GM08714 (cell line): ENCODE results near the gene MYCBPAP.

Source experiments
- H3K4me3 ChIP-seq: fragments of 200-500 bp; sonication (Bioruptor generic); 2 replicates; pipeline ENCODE4 v1.5.1; 2014; ENCODE audit warnings: mild to moderate bottlenecking, low read length, inconsistent platforms
- ZNF274 ChIP-seq: IDR thresholded peaks from 2 replicates; pipeline ENCODE4 v1.6.1; 2012; ENCODE audit warnings: mild to moderate bottlenecking, low read depth, low read length

MYCBPAP gene

GRCh38 chr17:50541402-50541715 is 33.1 kb downstream of the MYCBPAP start:
- TF ChIP-seq ZNF274, result no peak
- H3K4me3 ChIP-seq, result no peak overlapping the region; the same call in 1 of the 2 replicates

- peak overlapping the region; percentile 55; the same call in 1 of the 2 replicates for H3K4me3 ChIP-seq
- no peak for TF ChIP-seq ZNF274
These were observed 33.8 kb downstream of the MYCBPAP start for GRCh38 chr17:50541716-50542688.

- H3K4me3 ChIP-seq, result no peak overlapping the region
- TF ChIP-seq ZNF274, result no peak
These were observed 34.8 kb downstream of the MYCBPAP start for GRCh38 chr17:50542795-50543774.

- no peak for TF ChIP-seq ZNF274
- H3K4me3 ChIP-seq, result no peak overlapping the region
These were observed 36.3 kb downstream of the MYCBPAP start for GRCh38 chr17:50544516-50544915.

GRCh38 chr17:50545311-50545710 is 37.1 kb downstream of the MYCBPAP start:
- H3K4me3 ChIP-seq, result no peak overlapping the region
- TF ChIP-seq ZNF274, result no peak

GRCh38 chr17:50546701-50547034 is 38.4 kb downstream of the MYCBPAP start:
- H3K4me3 ChIP-seq, result no peak overlapping the region; the same call in 1 of the 2 replicates
- TF ChIP-seq ZNF274, result no peak

- no peak for TF ChIP-seq ZNF274
- H3K4me3 ChIP-seq, result peak within 1 kb of the TSS; percentile 54
These were observed 38.9 kb downstream of the MYCBPAP start, which contains the start of gene SPATA20 for GRCh38 chr17:50547035-50547735. Gene SPATA20, plus strand, starts transcription at chr17:50547174. Its CDS starts 35 bp downstream, at chr17:50547209.

GRCh38 chr17:50547736-50548083 is 39.5 kb downstream of the MYCBPAP start:
- TF ChIP-seq ZNF274, result no peak

GRCh38 chr17:50548831-50549230 is 40.6 kb downstream of the MYCBPAP start:
- no peak for TF ChIP-seq ZNF274
- no peak overlapping the region for H3K4me3 ChIP-seq

More at GRCh38 chr17:50547736-50548083, 39.5 kb downstream of the MYCBPAP start:
- H3K4me3 ChIP-seq, result no peak overlapping the region

GRCh38 chr17:50549256-50549941 is 41.2 kb downstream of the MYCBPAP start:
- no peak for TF ChIP-seq ZNF274
- no peak overlapping the region for H3K4me3 ChIP-seq

- no peak overlapping the region for H3K4me3 ChIP-seq
- TF ChIP-seq ZNF274, result no peak
These were observed 41.7 kb downstream of the MYCBPAP start for GRCh38 chr17:50549969-50550368.

GRCh38 chr17:50550661-50551432 is 42.6 kb downstream of the MYCBPAP start:
- no peak for TF ChIP-seq ZNF274
- no peak overlapping the region for H3K4me3 ChIP-seq

- no peak overlapping the region for H3K4me3 ChIP-seq
- TF ChIP-seq ZNF274, result no peak
These were observed 43.2 kb downstream of the MYCBPAP start for GRCh38 chr17:50551433-50551815.
